Esophagus muscularis mucosa (tissue), 3 donors: ENCODE measurements around the gene DSCAM.

Experiments
- CTCF ChIP-seq, 3 experiments: fragments of 200-600 bp in 2 of 3; fragments of 450-650 bp in 1 of 3; sonication (generic) in 2 of 3; IDR thresholded peaks; one replicate each; pipeline ENCODE4 v1.5.1; 2017 to 2019; ENCODE audit warnings: antibody characterized with exemption in 3 of 3, mild to moderate bottlenecking in 2 of 3, moderate library complexity in 1 of 3
- POLR2A ChIP-seq: fragments of 450-650 bp; IDR thresholded peaks from one replicate; pipeline ENCODE4 v1.6.1; 2017; ENCODE audit warnings: antibody characterized with exemption, moderate library complexity, mild to moderate bottlenecking, low read depth

- no peak for TF ChIP-seq POLR2A
- no peak for TF ChIP-seq CTCF (IDR thresholded peaks at IDR 0.05)
Measured at GRCh38 chr21:40517646-40518045, 329.3 kb downstream of the DSCAM start.
